Tibial artery (tissue), 4 donors: Measurements from ENCODE around the gene GATA3.

Source experiments
- DNase-seq, 2 donors: peaks; one replicate each; pipeline ENCODE4 v3.0.0-alpha.2; 2019
- H3K27ac ChIP-seq, 2 donors: fragments of 200-600 bp; sonication (generic) in 1 of 2; 1 replicate in 1 of 2; 2 replicates in 1 of 2; pipeline ENCODE4 v1.5.1; 2018 to 2019; ENCODE audit warnings: mild to moderate bottlenecking in 1 of 2
- H3K27me3 ChIP-seq, 2 donors: fragments of 200-600 bp; sonication (generic) in 1 of 2; one replicate each; pipeline versions ENCODE4 v1.5.1 to v1.6.0; 2016 to 2019
- H3K36me3 ChIP-seq, 3 donors: fragments of 200-600 bp; sonication (generic) in 2 of 3; one replicate each; pipeline ENCODE4 v1.5.1; 2016 to 2019; ENCODE audit warnings: mild to moderate bottlenecking in 2 of 3
- H3K4me1 ChIP-seq, 4 donors: fragments of 200-600 bp; sonication (generic) in 2 of 4; 1 replicate in 3 of 4; 2 replicates in 1 of 4; pipeline ENCODE4 v1.5.1; 2016 to 2019
- H3K4me3 ChIP-seq, 2 donors: fragments of 200-600 bp; sonication (generic) in 1 of 2; 1 replicate in 1 of 2; 2 replicates in 1 of 2; pipeline ENCODE4 v1.5.1; 2018 to 2019; ENCODE audit warnings: mild to moderate bottlenecking in 2 of 2
- H3K9me3 ChIP-seq, 3 donors: fragments of 200-600 bp; sonication (generic) in 1 of 3; one replicate each; pipeline ENCODE4 v1.5.1; 2016 to 2019
- CTCF ChIP-seq, 2 experiments: fragments of 200-600 bp in 1 of 2; fragments of 450-650 bp in 1 of 2; IDR thresholded peaks; one replicate each; pipeline ENCODE4 v1.5.1; 2017 to 2019; ENCODE audit warnings: antibody characterized with exemption in 2 of 2, mild to moderate bottlenecking in 1 of 2, moderate library complexity in 1 of 2
- intact Hi-C: fragments of 100-400 bp; cut with DNase I; formaldehyde crosslinking; loops from one replicate; pipeline ENCODE4 v1.15.0; 2023; ENCODE audit warnings: low total_unique reads

GATA3 gene

GRCh38 chr10:8036506-8037198 is 17.8 kb upstream of the GATA3 start:
- Histone ChIP-seq H3K36me3 (no peaks in the 10 kb centered on the region), H3K4me1 (peaks cover 0 to 35% (median 25%) of the 10 kb centered on the region in 4 donors), H3K27ac (no peak overlapping the region), H3K4me3 (no peak overlapping the region), H3K9me3 (no peaks in the 10 kb centered on the region), H3K27me3 (peaks cover 0 to 95% of the 10 kb centered on the region in 2 donors)
- intact Hi-C loops = no loop called here
- no peak for TF ChIP-seq CTCF (IDR thresholded peaks at IDR 0.05)
- DNase-seq = peak in 1 of 2 donors; percentile 1

- H3K4me3 ChIP-seq = no peak overlapping the region
- no peak overlapping the region for H3K27ac ChIP-seq
- no peak for TF ChIP-seq CTCF (IDR thresholded peaks at IDR 0.05)
- peaks cover 0 to 35% (median 25%) of the 10 kb centered on the region in 4 donors for H3K4me1 ChIP-seq
- no peaks in the 10 kb centered on the region for H3K36me3 ChIP-seq
- intact Hi-C loops = no loop called here
- DNase-seq = peak in 1 of 2 donors; percentile 17
- no peaks in the 10 kb centered on the region for H3K9me3 ChIP-seq
- peaks cover 0 to 99% of the 10 kb centered on the region in 2 donors for H3K27me3 ChIP-seq
Observed at GRCh38 chr10:8037199-8037801, 17.2 kb upstream of the GATA3 start.

- peak in 1 of 2 donors; percentile 7 for DNase-seq
- Histone ChIP-seq H3K27ac (no peak overlapping the region), H3K27me3 (peaks cover 0 to 99% of the 10 kb centered on the region in 2 donors), H3K4me1 (peaks cover 0 to 41% (median 27%) of the 10 kb centered on the region in 4 donors), H3K4me3 (no peak overlapping the region), H3K36me3 (no peaks in the 10 kb centered on the region), H3K9me3 (no peaks in the 10 kb centered on the region)
- intact Hi-C loops = no loop called here
- no peak for TF ChIP-seq CTCF (IDR thresholded peaks at IDR 0.05)
Observed at GRCh38 chr10:8037941-8038894, 16.3 kb upstream of the GATA3 start.

- no peak overlapping the region for H3K4me3 ChIP-seq
- H3K4me1 ChIP-seq = peaks cover 0 to 42% (median 22%) of the 10 kb centered on the region in 4 donors
- DNase-seq = no peak
- intact Hi-C loops = no loop called here
- H3K27me3 ChIP-seq = peaks cover 0 to 99% of the 10 kb centered on the region in 2 donors
- H3K36me3 ChIP-seq = no peaks in the 10 kb centered on the region
- TF ChIP-seq CTCF (IDR thresholded peaks at IDR 0.05) = no peak
- H3K9me3 ChIP-seq = no peaks in the 10 kb centered on the region
- H3K27ac ChIP-seq = no peak overlapping the region
Observed at GRCh38 chr10:8039321-8039881, 15.1 kb upstream of the GATA3 start.

GRCh38 chr10:8040651-8041050 is 13.8 kb upstream of the GATA3 start:
- peaks cover 0 to 99% of the 10 kb centered on the region in 2 donors for H3K27me3 ChIP-seq
- DNase-seq = no peak
- intact Hi-C loops = no loop called here

More at GRCh38 chr10:8040651-8041050, 13.8 kb upstream of the GATA3 start:
- no peaks in the 10 kb centered on the region for H3K9me3 ChIP-seq
- H3K4me1 ChIP-seq = peaks cover 0 to 46% (median 20%) of the 10 kb centered on the region in 4 donors
- no peaks in the 10 kb centered on the region for H3K36me3 ChIP-seq
- no peak for TF ChIP-seq CTCF (IDR thresholded peaks at IDR 0.05)
- H3K4me3 ChIP-seq = no peak overlapping the region
- no peak overlapping the region for H3K27ac ChIP-seq
